Neural crest cell (in vitro differentiated cells): ENCODE measurements around the gene ASTL. TPM values are rescaled to one million over a fixed set of nuclear protein-coding genes. Genes with fewer than 3 reads are reported as not detected.
"Not testable (repeated sequence)": the region's sequence is repeated elsewhere in the genome, so short reads cannot be mapped to it uniquely, and the experiment has no call there.

Experiments used
- DNase-seq: peaks from one replicate; pipeline ENCODE4 v3.0.0; 2021; ENCODE audit warnings: low read depth, mixed read lengths, low spot score
- H3K27ac Mint-ChIP-seq: one replicate; pipeline ENCODE4 v1.8.0; 2021; ENCODE audit warnings: mild to moderate bottlenecking, mixed read lengths; ENCODE audit not compliant: unreplicated experiment
- H3K27me3 Mint-ChIP-seq: 2 replicates; pipeline ENCODE4 v1.8.0; 2021; ENCODE audit warnings: low read depth, mild to moderate bottlenecking, mixed read lengths
- H3K36me3 Mint-ChIP-seq: 2 replicates; pipeline ENCODE4 v1.8.0; 2021; ENCODE audit warnings: low read depth, mild to moderate bottlenecking, mixed read lengths
- H3K4me1 Mint-ChIP-seq: 2 replicates; pipeline ENCODE4 v1.8.0; 2021; ENCODE audit warnings: mixed read lengths
- H3K4me3 Mint-ChIP-seq: one replicate; pipeline ENCODE4 v1.8.0; 2021; ENCODE audit warnings: mild to moderate bottlenecking, mixed read lengths
- H3K9me3 Mint-ChIP-seq: 2 replicates; pipeline ENCODE4 v1.8.0; 2021; ENCODE audit warnings: mixed read lengths
- total RNA-seq: library from RNA; stranded (reverse); gene quantifications from 2 replicates; pipeline ENCODE4 v1.2.1, GENCODE V29; 2021
- TF ChIP-seq, protein P1 (sequence below): fragments of 200-600 bp; sonication (generic); conservative IDR thresholded peaks from 2 replicates; pipeline ENCODE4 v1.5.0; 2021; ENCODE audit warnings: antibody characterized with exemption, mild to moderate bottlenecking

ASTL gene
- total RNA-seq, 1 donor from 2014 or later: not detected

DNA sequence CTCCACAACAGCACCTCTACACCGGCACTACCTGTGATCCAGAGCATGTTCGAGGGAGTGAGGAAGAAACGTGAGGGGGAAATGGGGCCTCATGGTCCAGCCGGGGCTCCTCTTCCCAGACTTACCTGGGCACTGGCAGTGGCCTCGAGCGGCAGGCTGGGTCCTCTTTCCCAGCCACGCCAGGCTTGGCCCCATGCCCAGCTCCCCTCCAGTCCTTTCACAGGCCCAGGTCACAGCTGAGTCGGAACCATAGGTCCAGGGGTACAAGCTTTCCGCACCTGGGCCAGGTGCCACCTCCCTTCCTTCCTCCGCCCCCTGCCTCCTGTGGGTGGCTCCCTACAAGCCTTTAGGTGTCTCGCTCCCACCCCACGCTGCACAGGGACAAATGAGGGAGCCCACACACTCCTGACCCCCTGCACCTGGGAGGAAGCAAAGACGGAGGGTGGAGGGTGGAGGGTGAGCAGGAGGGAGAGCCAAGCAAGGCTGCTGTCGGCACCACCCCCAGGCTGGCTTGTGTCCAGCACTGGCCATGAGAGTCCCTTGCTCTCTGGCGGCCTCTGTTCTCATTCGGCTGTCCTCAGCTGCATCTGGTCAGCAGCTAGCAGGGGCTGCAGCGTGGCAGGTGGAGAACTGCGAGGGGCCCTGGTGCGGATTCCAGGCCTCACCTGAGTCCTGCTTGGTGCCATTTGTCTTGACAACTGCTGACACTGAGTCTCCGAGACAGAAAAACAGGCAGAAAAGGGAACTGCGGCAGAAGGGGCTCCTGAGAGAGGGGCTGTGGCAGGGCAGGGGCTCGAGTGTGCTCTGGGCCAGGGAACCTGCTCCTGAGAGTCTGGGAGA is 48.7 kb downstream of the ASTL start:
- TF ChIP-seq, protein P1, sequence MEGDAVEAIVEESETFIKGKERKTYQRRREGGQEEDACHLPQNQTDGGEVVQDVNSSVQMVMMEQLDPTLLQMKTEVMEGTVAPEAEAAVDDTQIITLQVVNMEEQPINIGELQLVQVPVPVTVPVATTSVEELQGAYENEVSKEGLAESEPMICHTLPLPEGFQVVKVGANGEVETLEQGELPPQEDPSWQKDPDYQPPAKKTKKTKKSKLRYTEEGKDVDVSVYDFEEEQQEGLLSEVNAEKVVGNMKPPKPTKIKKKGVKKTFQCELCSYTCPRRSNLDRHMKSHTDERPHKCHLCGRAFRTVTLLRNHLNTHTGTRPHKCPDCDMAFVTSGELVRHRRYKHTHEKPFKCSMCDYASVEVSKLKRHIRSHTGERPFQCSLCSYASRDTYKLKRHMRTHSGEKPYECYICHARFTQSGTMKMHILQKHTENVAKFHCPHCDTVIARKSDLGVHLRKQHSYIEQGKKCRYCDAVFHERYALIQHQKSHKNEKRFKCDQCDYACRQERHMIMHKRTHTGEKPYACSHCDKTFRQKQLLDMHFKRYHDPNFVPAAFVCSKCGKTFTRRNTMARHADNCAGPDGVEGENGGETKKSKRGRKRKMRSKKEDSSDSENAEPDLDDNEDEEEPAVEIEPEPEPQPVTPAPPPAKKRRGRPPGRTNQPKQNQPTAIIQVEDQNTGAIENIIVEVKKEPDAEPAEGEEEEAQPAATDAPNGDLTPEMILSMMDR: no peak
- Mint-ChIP-seq H3K27me3 (no peaks in the 10 kb centered on the region), H3K4me3 (no peak overlapping the region), H3K4me1 (peaks cover 8% of the 10 kb centered on the region), H3K9me3 (no peaks in the 10 kb centered on the region), H3K36me3 (no peaks in the 10 kb centered on the region), H3K27ac (no peak overlapping the region)
- DNase-seq: no peak

- no peak for DNase-seq
- H3K4me1 Mint-ChIP-seq: peaks cover 8% of the 10 kb centered on the region
- TF ChIP-seq, protein P1: no peak
- H3K4me3 Mint-ChIP-seq: no peak overlapping the region
- H3K27me3 Mint-ChIP-seq: no peaks in the 10 kb centered on the region
- H3K27ac Mint-ChIP-seq: no peak overlapping the region
- H3K36me3 Mint-ChIP-seq: no peaks in the 10 kb centered on the region
- no peaks in the 10 kb centered on the region for H3K9me3 Mint-ChIP-seq
Measured at GRCh38 chr2:96088340-96089335, 49.7 kb downstream of the ASTL start.

- H3K9me3 Mint-ChIP-seq: no peaks in the 10 kb centered on the region
- no peaks in the 10 kb centered on the region for H3K27me3 Mint-ChIP-seq
- no peak for DNase-seq
- TF ChIP-seq, protein P1: no peak
- no peak overlapping the region for H3K4me3 Mint-ChIP-seq
- no peaks in the 10 kb centered on the region for H3K36me3 Mint-ChIP-seq
- no peak overlapping the region for H3K27ac Mint-ChIP-seq
- H3K4me1 Mint-ChIP-seq: peaks cover 10% of the 10 kb centered on the region
Measured at GRCh38 chr2:96087130-96087529, 51.2 kb downstream of the ASTL start.

DNA sequence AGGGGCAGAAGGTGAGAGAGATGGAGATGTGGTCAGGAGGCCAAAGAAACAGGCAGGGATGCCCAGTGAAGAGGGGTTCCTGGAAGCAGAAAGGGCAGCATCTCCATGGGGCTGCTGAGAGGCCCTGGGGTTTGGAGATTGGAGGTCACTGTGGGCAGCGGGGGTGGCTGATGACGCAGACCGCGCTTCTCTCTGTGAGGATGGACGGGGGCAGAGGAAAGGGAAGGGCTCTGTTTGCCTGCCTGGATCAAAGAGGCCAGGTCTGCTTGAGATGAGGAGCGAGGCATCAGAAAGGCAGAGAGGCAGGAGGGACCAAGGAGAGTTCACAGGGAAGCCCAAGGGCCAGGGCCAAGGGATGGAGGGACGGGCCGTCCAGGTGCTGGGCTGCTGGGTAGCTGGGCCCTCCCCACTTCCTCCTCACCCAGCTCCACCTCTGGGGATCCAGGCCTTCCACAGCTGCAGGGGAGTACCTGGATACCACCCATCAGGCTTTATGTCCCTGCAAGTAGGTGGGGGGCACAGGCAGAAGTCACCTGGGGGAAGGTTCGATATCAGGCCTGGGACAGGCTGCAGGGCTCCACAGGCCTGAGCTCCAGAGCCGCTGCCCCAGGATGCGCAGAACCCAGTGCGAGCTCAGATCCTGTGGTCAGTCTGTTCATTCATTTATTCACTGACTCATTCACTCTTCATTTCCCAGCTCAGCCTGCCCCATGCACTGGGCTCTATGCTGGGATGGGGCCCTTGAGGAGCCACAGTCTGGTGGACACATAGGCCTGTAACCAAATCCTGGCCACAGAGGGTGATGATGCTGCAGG is 52.6 kb downstream of the ASTL start:
- Mint-ChIP-seq H3K27ac (peak overlapping the region; percentile 27), H3K4me3 (no peak overlapping the region), H3K4me1 (peaks cover 10% of the 10 kb centered on the region), H3K27me3 (no peaks in the 10 kb centered on the region), H3K36me3 (no peaks in the 10 kb centered on the region), H3K9me3 (no peaks in the 10 kb centered on the region)
- DNase-seq: no peak
- TF ChIP-seq, protein P1: no peak

GRCh38 chr2:96084858-96085518 is 53.3 kb downstream of the ASTL start:
- H3K4me1 Mint-ChIP-seq, H3K4me3 Mint-ChIP-seq, DNase-seq, H3K9me3 Mint-ChIP-seq, H3K36me3 Mint-ChIP-seq, H3K27me3 Mint-ChIP-seq: not testable (repeated sequence)
- H3K27ac Mint-ChIP-seq: peak overlapping the region; percentile 83
